ENCODE results near the gene PTK7.
"Not testable (repeated sequence)": the region's sequence is repeated elsewhere in the genome, so short reads cannot be mapped to it uniquely, and the experiment has no call there.

PTK7 gene

GRCh38 chr6:43089874-43090558 lies 13.9 kb downstream of the PTK7 start:
- peak; percentile 47 for DNase-seq

DNA sequence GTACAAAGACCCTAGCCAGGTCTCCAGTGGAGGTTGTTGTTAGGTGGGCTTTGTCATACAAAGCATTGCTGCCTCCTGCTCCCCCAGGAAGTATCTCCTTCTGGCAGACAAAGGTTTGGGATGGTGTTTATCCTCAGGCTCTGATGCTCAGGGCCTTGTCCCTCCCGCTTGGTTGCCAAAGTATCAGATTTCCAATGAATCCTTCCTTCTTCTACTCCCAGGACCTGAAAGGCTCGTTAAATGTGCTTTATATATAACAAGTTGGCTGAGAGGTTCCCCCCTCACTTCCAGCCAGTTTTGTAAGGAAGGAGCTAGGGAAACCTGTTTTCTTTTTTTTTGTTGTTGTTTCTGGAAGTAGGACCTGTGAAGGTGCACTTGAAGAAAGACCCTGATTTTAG lies 14.4 kb downstream of the PTK7 start:
- DNase-seq: no peak

DNA sequence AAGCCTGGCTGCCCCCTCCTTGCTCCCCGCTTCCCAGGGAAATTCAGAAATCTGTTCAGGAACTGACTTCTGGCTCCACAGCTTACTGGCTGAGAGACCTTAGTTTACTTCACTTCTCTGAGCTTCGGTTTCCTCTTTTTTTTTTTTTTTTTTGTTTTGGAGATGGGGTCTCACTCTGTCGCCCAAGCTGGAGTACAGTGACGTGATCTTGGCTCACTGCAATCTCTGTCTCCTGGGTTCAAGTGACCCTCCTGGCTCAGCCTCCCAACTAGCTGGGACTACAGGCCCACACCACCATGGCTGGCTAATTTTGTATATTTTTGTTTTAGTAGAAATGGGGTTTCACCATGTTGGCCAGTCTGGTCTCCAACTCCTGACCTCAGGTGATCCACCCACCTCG lies 14.9 kb downstream of the PTK7 start:
- no peak for DNase-seq

GRCh38 chr6:43091436-43091991 lies 15.4 kb downstream of the PTK7 start:
- no peak for DNase-seq

GRCh38 chr6:43092635-43093034 lies 16.5 kb downstream of the PTK7 start:
- DNase-seq: no peak

DNA sequence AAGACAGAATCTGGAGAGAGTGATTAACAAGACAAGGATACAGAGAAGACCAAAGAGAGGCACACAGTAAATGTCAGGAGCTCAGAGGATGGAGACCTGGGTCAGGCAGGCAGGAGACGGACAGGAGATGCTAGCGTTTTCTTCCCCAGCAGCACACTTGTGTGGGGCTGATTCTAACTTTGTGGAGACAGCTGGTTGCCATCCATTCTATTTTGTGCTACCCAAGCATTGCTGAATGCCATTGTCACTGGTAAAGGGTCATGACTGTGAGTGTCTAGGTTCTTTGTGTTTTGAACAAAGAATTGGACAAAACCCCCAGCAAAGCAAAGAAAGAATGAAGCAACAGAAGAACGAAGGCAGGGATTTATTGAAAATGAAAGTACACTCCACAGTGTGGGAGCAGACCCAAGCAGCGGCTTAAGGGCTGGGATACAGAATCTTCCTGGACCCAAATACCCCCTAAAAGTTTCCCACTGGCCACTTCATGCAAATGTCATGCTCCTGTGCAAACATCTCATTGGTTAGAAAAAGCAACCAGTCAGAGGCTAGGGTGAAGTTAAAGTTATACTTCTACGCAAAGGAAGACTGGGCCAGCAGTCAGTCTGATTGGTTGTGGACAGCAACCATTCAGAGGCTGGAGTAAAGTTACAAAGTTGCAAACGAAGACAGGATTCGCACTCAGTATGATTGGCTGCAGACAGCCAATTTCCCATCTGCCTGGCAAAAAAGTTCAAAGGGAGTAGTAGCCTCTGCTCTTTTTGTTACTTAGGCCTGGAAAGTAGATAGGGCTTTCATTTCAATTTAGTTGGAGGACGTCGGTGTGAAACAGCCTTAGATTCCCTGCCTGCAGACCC lies 17.5 kb downstream of the PTK7 start:
- DNase-seq: peak; percentile 78

DNA sequence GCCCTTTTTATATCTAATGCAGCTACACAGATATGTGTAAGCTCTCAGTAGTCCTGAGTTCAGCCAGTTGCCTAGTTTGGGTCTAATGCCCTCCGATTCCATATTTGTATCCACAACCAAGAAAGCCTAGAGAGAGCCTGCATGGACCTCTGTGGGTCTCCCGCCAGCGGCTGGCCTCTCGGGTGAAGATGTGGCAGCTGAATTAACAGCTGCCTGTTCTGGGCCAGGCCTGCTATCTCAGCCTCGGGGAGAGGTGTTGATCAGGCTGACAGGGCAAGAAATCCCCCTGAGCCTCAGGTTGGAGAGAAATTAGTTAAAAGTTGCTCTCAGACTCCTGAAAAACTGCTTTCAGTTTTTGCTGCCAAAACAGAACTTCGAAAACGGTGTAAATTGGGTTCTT lies 19.8 kb downstream of the PTK7 start:
- DNase-seq: no peak

DNA sequence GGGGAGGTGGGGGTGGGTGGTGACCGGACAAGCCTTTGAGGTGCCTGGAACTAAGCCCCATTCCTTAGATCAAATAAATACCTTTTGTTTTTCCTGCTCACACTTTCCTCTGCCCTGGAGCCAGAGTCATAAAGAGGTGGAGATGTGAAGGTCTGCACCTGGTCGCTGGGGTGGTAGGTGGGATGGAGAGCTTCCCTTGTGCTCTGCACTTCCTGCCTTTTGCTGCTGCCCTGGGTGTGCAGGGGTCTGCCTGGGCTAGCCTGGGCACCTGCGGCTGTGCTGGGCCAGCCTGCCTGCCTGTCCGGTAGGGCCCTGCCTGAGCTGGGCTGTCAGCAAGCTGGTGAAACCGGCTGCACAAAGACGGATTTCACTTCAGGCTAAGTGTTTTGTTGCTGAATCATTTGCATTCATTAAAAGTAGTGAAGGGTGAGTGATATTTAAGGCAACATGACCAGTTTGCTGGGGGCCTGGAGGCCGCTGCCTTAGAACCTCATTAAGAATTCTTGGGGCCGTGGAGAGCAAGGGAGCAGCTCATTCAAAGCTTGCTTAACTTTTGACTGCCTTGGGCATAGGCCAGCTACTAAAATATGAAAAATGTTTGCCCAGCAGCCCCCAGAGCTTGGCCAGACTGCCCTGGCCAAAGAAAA lies 20.5 kb downstream of the PTK7 start:
- peak; percentile 91 for DNase-seq

DNA sequence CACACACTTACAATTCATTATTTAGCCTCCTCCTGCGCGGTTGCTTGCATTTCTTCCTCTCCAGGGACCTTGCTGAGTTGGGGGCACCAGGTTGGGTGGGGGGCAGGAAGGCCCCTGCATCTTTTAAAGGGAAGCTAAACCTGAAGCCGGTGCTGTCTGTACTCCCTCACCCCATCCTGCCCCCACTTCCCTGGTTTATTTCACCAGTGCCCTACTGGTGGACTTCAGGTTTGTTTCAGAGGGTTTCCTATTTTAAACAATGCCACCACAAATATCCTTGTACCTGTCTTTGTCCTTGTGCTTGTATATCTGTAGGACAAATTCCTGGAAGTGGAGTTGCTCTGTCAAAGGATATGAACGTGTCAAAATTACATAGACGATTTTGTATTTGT lies 21.0 kb downstream of the PTK7 start:
- no peak for DNase-seq

DNA sequence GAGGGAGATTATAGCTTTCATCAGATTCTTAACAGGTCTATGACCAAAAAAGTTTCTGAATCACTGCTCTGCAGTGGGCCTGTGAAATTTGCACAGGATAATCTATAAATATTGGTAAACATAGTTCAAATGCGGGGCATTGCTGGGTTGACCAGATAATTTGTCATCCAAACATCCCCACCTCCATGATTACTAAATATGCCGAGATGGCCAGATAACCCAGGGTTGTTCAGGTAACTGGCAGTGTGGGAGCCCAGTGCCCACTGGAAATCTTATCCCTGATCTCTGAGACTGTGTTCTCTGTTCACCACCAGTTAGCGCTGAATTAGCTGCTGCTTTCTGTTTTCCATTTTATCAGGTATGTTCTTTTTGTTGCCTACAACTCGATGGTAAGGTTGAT lies 21.4 kb downstream of the PTK7 start:
- no peak for DNase-seq

DNA sequence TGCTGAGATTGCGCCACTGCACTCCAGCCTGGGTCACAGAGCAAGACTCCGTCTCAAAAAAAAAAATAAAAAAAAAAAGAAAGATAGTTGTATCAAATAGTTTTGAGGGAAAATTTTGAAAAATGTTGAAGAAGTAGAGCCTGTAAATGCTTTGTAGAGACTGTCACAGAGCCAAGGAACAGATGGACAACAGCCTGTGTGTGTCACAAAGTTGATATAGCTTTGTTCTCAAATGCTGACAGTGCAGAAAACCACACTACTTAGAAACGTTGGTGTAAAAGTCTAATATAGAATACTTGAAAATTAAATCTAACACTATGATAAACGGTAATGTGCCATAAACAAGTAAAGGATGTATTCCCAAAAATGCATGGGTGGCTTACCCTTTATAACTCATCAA lies 25.4 kb downstream of the PTK7 start:
- DNase-seq: no peak

- no peak for DNase-seq
These were observed 27.3 kb downstream of the PTK7 start for GRCh38 chr6:43103253-43103876.

GRCh38 chr6:43105538-43106222 lies 29.6 kb downstream of the PTK7 start:
- no peak for DNase-seq

DNA sequence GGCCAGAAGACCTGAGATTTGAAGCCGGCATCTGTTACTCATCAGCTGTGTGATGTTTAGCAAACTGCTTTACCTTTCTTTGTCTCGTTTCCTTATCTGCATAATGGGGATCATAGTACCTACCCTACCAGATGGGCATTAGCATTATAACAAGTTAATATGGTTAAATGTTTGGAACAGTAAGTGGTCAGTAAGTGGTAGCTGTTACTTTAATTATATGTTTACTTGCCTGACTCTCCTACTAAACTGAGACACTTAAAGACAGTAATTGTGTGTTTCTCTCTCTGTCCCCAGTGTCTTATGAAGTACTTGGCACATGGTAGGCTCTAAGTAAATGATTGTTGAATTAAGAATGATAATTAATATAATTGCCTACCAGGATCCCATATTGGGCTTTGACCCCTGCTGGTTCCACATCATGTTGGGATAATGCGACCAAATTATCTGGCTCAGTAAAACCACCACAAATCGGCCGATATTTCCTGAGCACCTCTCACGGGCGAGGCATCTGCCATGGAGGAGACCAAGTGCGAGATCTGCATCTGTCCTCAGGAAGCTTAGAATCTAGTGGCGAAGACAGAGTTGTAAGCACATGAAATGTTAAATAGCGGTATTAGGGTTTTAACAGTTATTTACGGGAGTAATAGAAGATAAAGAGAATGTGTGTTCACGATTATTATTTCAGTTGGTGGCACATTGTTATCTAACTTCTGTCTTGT lies 31.4 kb downstream of the PTK7 start:
- DNase-seq: no peak

GRCh38 chr6:43113431-43114260 lies 37.5 kb downstream of the PTK7 start:
- peak; percentile 32 for DNase-seq

GRCh38 chr6:43115365-43115764 lies 39.3 kb downstream of the PTK7 start:
- peak; percentile 35 for DNase-seq

GRCh38 chr6:43117466-43117865 lies 41.4 kb downstream of the PTK7 start:
- not testable (repeated sequence) for DNase-seq

- DNase-seq: peak; percentile 35
These were observed 43.4 kb downstream of the PTK7 start for GRCh38 chr6:43119482-43119881.

DNA sequence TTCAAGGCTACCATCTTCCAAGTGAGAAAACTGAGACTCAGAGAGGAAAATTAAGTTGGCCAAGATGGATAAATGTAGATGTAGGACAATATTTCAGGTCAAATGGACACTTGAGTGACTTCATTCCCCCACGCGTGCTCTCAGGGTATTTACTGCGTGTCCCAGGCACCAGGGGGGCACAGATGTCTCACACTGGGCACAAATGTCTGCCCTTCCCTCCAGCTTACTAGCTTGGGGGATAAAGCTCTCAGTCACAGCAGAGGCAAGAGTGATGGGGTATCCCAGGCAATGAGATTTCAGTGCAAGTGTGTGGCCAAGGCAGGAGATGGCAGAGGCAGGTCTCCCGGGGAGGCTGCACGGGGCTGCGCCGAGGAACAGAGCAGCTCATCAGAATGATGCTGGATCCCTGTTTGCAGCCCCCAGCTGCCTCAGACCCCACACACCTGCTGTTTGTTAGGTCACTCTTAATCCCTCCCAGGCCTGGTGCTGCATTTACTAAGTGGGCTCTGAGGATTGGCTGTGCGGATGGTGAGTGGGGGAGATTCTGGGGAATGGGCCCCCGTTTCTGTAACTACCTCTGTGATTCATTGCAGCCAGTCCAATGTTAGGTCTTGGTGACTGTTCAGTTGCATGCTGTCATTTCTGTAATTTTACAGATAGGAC lies 44.1 kb downstream of the PTK7 start:
- no peak for DNase-seq

Data from fibroblast of upper back skin (primary cell).